ENCODE data around the gene GPS1. TPM values are rescaled to one million over a fixed set of nuclear protein-coding genes. Genes with fewer than 3 reads are reported as not detected.

GPS1 gene
- total RNA-seq, 3 donors from 2014 or later (not counting 1 experiment from before 2014, with no cell fraction given), result 78.9 to 87.6 (median 85.3) TPM

DNA sequence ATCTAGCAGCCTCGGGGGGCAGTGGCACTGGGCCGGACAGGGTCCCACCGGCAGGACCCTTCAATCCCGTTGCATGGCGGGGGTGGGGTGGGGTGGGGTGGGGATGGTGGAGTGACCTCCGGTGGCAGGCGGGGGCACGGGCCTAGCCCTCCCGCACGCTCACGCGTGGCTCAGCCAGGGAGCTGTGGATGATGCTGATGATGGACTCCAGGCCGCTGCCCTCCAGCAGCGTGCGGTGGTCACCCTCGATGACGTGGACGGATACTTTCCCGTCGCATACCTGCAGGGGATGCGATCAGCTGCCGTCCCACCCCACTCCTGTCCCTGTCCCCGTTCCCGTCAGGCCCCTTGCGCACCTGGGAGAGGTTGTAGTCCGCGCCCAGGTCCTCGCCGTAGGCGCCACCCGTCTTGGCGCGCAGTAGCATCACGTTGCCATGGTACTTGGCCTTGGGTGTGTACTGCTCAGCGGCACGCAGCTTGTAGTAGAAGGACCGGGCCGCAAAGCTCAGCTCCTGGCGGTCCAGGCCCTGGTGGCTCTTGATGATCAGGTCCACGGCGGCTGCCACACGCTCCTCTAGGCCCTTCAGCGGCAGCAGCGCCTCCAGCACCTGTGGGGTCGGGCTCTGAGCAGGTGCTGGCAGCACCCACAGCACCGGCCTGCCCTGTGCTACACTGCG, 27.4 kb downstream of the GPS1 start:
- H3K27ac ChIP-seq (ENCODE audit: low read length), result no peak overlapping the region
- no peaks in the 10 kb centered on the region for H3K4me1 ChIP-seq (ENCODE audit: control insufficient read depth, insufficient read depth, low read length)
- intact Hi-C loops (cut with micrococcal nuclease), result no loop called here
- peaks cover 30% of the 10 kb centered on the region for H3K36me3 ChIP-seq (ENCODE audit: control insufficient read depth, insufficient read depth, low read length)
- no peak overlapping the region for H3K4me3 ChIP-seq (ENCODE audit: low read length)
- Mint-ChIP-seq H3K4me3 (no peak overlapping the region), H3K27ac (no peak overlapping the region), H3K36me3 (no peaks in the 10 kb centered on the region), H3K9me3 (no peaks in the 10 kb centered on the region), H3K4me1 (no peaks in the 10 kb centered on the region), H3K27me3 (ENCODE audit: low read depth in 2 of 2) (no peaks in the 10 kb centered on the region)
- TF ChIP-seq, protein P1, sequence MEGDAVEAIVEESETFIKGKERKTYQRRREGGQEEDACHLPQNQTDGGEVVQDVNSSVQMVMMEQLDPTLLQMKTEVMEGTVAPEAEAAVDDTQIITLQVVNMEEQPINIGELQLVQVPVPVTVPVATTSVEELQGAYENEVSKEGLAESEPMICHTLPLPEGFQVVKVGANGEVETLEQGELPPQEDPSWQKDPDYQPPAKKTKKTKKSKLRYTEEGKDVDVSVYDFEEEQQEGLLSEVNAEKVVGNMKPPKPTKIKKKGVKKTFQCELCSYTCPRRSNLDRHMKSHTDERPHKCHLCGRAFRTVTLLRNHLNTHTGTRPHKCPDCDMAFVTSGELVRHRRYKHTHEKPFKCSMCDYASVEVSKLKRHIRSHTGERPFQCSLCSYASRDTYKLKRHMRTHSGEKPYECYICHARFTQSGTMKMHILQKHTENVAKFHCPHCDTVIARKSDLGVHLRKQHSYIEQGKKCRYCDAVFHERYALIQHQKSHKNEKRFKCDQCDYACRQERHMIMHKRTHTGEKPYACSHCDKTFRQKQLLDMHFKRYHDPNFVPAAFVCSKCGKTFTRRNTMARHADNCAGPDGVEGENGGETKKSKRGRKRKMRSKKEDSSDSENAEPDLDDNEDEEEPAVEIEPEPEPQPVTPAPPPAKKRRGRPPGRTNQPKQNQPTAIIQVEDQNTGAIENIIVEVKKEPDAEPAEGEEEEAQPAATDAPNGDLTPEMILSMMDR (IDR thresholded peaks at IDR 0.05), result no peak
- DNase-seq, result no peak
- H3K9me3 ChIP-seq (ENCODE audit: control insufficient read depth, insufficient read depth, low read length), result no peaks in the 10 kb centered on the region
- 95% methylated on average over 47 of the region's 47 CpGs for WGBS (ENCODE audit: insufficient coverage)
- ATAC-seq, result no peak
- no peaks in the 10 kb centered on the region for H3K27me3 ChIP-seq (ENCODE audit: control insufficient read depth, insufficient read depth, low read length)

- no peaks in the 10 kb centered on the region for H3K9me3 Mint-ChIP-seq
- Histone ChIP-seq H3K27ac (ENCODE audit: low read length) (no peak overlapping the region), H3K27me3 (ENCODE audit: control insufficient read depth, insufficient read depth, low read length) (no peaks in the 10 kb centered on the region), H3K9me3 (ENCODE audit: control insufficient read depth, insufficient read depth, low read length) (no peaks in the 10 kb centered on the region), H3K4me1 (ENCODE audit: control insufficient read depth, insufficient read depth, low read length) (no peaks in the 10 kb centered on the region), H3K4me3 (ENCODE audit: low read length) (no peak overlapping the region), H3K36me3 (ENCODE audit: control insufficient read depth, insufficient read depth, low read length) (peaks cover 38% of the 10 kb centered on the region)
- H3K4me1 Mint-ChIP-seq, result no peaks in the 10 kb centered on the region
- intact Hi-C loops (cut with micrococcal nuclease), result loop anchor here (1.0 kb wide), 1 partner anchor 11 kb away; no protein-coding TSS in a partner anchor
- ATAC-seq, result no peak
- TF ChIP-seq, protein P1 (IDR thresholded peaks at IDR 0.05), result no peak
- H3K4me3 Mint-ChIP-seq, result no peak overlapping the region
- no peaks in the 10 kb centered on the region for H3K27me3 Mint-ChIP-seq (ENCODE audit: low read depth in 2 of 2)
- no peak overlapping the region for H3K27ac Mint-ChIP-seq
- DNase-seq, result no peak
- no peaks in the 10 kb centered on the region for H3K36me3 Mint-ChIP-seq
- WGBS (ENCODE audit: insufficient coverage), result 95% methylated on average over 36 of the region's 36 CpGs
Measured at GRCh38 chr17:82080048-82080788, 28.5 kb downstream of the GPS1 start.

DNA sequence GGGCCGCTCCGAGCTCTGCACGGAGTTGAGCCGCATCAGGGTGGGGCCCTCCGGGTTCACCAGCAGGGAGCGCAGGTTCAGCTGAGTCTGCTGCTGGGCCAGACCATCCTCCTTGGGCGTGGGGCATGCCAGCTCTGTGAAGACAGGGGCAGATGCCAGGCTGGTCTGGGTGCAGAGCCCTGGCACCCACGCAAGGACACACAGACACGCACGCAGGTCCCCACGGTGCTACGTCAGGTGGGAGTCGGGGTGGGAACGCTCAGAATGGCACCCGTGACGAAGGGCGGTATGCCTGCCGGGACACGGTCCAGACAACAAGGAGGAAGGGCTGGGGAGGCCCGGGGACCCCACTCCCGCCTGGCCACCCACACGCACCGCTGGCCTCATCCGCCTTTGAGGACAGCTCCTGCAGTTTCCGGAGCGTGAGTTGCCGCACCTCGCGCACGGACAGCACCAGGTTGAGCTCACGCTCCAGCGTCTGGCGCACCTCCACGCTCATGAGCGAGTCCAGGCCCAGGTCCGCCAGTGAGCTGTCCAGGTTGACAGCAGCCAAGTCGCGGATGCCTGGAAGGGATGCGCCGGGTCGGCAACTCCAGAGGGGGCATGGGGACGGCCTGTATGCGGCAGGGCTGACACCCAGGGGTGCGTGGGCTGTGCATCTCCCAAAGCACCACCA, 29.2 kb downstream of the GPS1 start:
- WGBS (ENCODE audit: insufficient coverage), result 96% methylated on average over 44 of the region's 44 CpGs
- Histone ChIP-seq H3K4me3 (ENCODE audit: low read length) (no peak overlapping the region), H3K36me3 (ENCODE audit: control insufficient read depth, insufficient read depth, low read length) (peaks cover 40% of the 10 kb centered on the region), H3K27ac (ENCODE audit: low read length) (no peak overlapping the region), H3K9me3 (ENCODE audit: control insufficient read depth, insufficient read depth, low read length) (no peaks in the 10 kb centered on the region), H3K27me3 (ENCODE audit: control insufficient read depth, insufficient read depth, low read length) (no peaks in the 10 kb centered on the region), H3K4me1 (ENCODE audit: control insufficient read depth, insufficient read depth, low read length) (no peaks in the 10 kb centered on the region)
- no peaks in the 10 kb centered on the region for H3K4me1 Mint-ChIP-seq
- no peak overlapping the region for H3K27ac Mint-ChIP-seq
- ATAC-seq (no peak), DNase-seq (no peak)
- TF ChIP-seq, protein P1 (IDR thresholded peaks at IDR 0.05), result no peak
- H3K4me3 Mint-ChIP-seq, result no peak overlapping the region
- no peaks in the 10 kb centered on the region for H3K36me3 Mint-ChIP-seq
- no peaks in the 10 kb centered on the region for H3K27me3 Mint-ChIP-seq (ENCODE audit: low read depth in 2 of 2)
- intact Hi-C loops (cut with micrococcal nuclease), result loop anchor here (1.0 kb wide), 1 partner anchor 12 kb away; no protein-coding TSS in a partner anchor
- H3K9me3 Mint-ChIP-seq, result no peaks in the 10 kb centered on the region
